ENCODE results near the gene SLC17A6.

Gene SLC17A6

DNA sequence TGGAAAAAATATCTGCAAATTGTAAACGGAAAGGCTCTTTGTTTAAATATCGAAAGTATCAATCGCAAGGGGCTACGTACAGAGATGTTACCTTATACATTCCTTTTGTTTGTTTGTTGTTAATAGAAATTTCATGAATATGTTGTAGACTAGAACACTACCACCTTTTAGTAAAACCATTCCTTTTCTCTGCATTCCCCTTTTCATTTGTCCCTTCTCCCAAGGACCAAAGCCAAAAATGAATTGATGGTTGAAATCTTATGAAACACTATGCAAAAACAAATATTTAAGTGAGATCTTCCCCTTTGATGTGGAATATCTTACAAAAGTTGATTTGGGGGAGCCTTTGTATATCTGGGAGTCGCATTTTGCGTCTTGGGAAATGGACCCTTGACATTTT lies 2.1 kb downstream of the SLC17A6 start:
- TF ChIP-seq, protein P1, sequence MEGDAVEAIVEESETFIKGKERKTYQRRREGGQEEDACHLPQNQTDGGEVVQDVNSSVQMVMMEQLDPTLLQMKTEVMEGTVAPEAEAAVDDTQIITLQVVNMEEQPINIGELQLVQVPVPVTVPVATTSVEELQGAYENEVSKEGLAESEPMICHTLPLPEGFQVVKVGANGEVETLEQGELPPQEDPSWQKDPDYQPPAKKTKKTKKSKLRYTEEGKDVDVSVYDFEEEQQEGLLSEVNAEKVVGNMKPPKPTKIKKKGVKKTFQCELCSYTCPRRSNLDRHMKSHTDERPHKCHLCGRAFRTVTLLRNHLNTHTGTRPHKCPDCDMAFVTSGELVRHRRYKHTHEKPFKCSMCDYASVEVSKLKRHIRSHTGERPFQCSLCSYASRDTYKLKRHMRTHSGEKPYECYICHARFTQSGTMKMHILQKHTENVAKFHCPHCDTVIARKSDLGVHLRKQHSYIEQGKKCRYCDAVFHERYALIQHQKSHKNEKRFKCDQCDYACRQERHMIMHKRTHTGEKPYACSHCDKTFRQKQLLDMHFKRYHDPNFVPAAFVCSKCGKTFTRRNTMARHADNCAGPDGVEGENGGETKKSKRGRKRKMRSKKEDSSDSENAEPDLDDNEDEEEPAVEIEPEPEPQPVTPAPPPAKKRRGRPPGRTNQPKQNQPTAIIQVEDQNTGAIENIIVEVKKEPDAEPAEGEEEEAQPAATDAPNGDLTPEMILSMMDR (IDR thresholded peaks at IDR 0.05; ENCODE audit: extremely low read depth, missing control alignments): no peak
- DNase-seq (ENCODE audit: low spot score): no peak

DNA sequence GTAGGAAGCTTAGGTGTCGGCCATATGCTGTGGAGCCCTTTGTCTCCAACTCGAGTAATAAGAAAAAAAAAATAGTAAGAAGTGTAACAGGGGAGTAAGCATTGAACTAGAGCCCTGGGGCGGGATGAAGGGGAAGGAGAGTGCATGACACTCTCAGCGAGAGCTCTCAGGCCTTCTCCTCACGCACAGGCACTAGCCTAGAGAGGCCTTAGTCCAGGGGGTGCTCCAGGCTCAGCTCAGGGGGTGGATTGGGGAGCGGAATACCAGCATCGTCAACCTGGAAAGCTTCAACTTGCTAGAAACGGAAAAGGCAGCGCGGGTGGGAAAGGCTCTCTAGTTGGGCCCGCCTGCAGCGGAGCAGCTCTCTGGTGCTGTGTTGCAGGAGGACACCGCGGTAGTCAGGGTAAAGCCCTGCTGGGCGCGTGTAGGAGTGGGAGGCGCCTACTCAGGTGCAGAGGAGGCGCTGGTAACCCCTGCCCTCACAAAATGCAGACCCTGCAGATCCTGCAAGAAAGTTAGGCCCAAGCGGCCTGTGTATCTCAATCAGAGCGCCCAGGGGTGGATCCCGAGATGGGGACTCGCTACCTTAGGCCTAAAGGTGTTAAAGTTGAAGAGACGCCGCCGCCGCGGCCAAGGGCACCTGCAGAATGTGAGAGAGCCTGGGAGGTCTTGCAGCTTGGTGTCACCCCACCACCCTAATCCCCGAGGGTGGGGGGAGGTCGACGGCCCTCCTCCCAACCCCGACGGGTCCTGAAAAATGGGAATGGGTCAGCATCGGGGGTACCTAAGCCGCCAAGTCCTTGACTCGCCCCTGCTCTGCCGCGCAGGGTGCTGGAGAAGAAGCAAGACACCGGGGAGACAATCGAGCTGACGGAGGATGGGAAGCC lies 2.8 kb downstream of the SLC17A6 start:
- TF ChIP-seq, protein P1 (IDR thresholded peaks at IDR 0.05; ENCODE audit: extremely low read depth, missing control alignments): no peak
- DNase-seq (ENCODE audit: low spot score): no peak

GRCh38 chr11:22341588-22341931 lies 3.4 kb downstream of the SLC17A6 start:
- TF ChIP-seq, protein P1 (IDR thresholded peaks at IDR 0.05; ENCODE audit: extremely low read depth, missing control alignments): no peak
- DNase-seq (ENCODE audit: low spot score): no peak

DNA sequence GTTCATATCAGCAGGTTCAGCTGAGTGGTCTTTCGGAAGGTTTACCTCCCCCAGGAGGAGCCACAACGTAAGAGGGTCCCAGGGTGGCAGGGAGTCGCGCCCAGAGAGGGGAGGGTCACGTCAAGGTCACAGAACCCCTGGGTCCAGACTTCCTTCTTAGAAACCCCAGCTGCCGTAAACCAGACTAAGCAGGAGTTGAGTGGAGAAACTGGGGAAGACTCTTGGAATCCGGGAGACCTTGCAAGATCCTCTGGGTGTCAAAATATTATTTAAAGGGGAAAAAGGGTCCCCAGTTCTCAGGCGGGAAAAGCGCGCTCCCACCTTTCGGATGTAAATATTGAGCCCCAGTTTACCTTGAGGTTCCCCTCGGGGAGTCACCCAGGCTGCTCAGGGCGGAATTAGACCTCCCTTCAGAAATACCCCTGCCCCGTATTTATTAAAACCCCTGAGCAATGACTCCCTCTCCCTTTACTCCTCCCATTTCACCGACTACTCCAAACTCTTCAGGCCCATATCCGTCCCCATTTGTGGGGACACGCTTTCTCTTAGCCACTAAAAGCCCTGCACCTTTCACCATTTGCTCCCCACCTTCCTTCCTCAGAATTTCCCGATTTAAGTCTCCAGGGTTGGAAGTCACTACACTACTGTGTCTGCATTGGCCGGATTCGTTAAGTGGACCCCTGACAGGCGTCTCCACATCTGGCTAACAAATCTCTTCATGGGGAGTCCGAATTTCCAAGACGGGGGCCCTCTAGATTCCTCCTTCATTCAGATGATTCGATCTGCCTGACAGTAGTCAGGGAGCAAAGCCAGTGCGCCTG lies 4.2 kb downstream of the SLC17A6 start:
- TF ChIP-seq, protein P1 (IDR thresholded peaks at IDR 0.05; ENCODE audit: extremely low read depth, missing control alignments): no peak

DNA sequence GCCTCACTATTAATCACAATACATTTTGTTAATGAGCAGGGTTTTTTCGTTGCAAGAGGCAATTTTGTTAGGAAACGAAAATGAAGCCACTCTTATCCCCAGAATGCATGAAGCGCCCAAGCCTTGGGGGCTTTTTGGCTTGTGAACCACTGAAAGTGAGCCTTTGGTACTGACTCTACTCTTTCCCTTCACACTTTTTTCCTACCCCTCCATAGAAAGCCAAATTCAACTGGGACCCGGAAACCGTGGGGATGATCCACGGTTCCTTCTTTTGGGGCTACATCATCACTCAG lies 4.8 kb downstream of the SLC17A6 start:
- TF ChIP-seq, protein P1 (IDR thresholded peaks at IDR 0.05; ENCODE audit: extremely low read depth, missing control alignments): no peak
- DNase-seq (ENCODE audit: low spot score): no peak

More for the DNA sequence above, 4.2 kb downstream of the SLC17A6 start:
- no peak for DNase-seq (ENCODE audit: low spot score)

DNA sequence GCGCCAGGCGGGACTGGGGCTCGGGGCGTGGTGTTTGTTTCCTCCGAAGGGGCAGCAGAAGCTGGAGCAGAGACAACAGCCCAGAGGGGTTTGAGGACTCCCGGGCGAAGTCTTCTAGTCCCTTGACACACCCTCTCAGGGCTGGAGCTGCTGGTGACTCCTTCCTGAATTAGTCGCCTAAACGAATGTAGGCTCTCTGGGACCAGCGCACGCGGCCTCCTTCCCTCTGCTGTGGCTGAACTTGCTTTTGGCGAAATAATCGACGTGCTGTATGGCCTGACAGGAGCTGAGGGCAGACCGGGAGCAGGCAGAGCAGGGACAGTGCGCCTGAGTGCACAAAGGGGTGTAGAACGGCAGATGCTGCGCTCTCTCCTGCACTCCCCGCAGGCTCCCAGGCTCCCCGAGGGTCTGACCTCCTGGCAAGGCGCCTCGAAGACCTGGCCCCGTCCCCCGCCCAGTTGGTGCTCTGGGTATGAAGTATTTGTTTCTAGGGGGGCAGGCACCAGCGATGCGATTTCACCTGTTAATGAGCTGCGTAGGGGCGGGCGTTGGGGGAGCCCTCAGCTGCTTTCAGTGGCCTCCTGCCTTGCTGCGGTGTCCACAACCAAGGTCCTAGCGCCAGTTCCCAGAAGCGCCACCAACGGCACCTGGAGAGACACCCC lies 5.3 kb downstream of the SLC17A6 start:
- TF ChIP-seq, protein P1 (IDR thresholded peaks at IDR 0.05; ENCODE audit: extremely low read depth, missing control alignments): no peak
- DNase-seq (ENCODE audit: low spot score): no peak

GRCh38 chr11:22344081-22344480 lies 5.9 kb downstream of the SLC17A6 start:
- TF ChIP-seq, protein P1 (IDR thresholded peaks at IDR 0.05; ENCODE audit: extremely low read depth, missing control alignments): no peak

More at GRCh38 chr11:22344081-22344480, 5.9 kb downstream of the SLC17A6 start:
- DNase-seq (ENCODE audit: low spot score): no peak
